GM12878 (cell line): ENCODE results near the gene CSRP1.

Experiments
- TAF1 ChIP-seq: IDR thresholded peaks from 2 replicates; pipeline ENCODE4 v1.6.1; 2011; ENCODE audit warnings: mild to moderate bottlenecking, low read depth, low read length, borderline replicate concordance
- TCF3 ChIP-seq: IDR thresholded peaks from 2 replicates; pipeline ENCODE4 v1.6.1; 2012; ENCODE audit warnings: low read depth, mild to moderate bottlenecking, low read length, borderline replicate concordance; ENCODE audit not compliant: insufficient read depth
- TF ChIP-seq, protein P1 (sequence below), 3 experiments: IDR thresholded peaks in 2 of 3; conservative IDR thresholded peaks in 1 of 3; 2 replicates each; pipeline ENCODE4 v1.5.1; 2011; ENCODE audit warnings: low read depth in 3 of 3, low read length in 3 of 3, mild to moderate bottlenecking in 3 of 3, control low read depth in 2 of 3, moderate library complexity in 2 of 3, inconsistent platforms in 1 of 3, mixed read lengths in 1 of 3; ENCODE audit not compliant: control insufficient read depth in 2 of 3, insufficient read depth in 1 of 3; ENCODE audit errors: extremely low read depth in 1 of 3

DNA sequence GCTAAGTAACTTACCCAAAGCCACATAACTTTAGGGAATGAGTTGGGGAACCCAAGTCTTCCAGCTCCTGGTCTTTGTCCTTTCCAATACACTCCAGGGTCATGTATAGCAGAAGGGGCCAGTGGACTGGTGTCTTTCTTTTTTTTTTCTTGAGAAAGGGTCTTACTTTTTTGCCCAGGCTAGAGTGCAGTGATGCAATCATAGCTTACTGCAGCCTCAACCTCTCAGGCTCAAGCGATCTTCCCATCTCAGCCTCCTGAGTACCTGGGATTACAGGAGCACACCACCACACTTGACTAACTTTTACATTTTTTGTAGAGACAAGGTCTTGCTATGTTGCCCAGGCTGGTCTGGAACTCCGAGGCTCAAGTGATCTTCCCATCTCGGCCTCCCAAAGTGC is 44.2 kb upstream of the CSRP1 start:
- TF ChIP-seq, protein P1, sequence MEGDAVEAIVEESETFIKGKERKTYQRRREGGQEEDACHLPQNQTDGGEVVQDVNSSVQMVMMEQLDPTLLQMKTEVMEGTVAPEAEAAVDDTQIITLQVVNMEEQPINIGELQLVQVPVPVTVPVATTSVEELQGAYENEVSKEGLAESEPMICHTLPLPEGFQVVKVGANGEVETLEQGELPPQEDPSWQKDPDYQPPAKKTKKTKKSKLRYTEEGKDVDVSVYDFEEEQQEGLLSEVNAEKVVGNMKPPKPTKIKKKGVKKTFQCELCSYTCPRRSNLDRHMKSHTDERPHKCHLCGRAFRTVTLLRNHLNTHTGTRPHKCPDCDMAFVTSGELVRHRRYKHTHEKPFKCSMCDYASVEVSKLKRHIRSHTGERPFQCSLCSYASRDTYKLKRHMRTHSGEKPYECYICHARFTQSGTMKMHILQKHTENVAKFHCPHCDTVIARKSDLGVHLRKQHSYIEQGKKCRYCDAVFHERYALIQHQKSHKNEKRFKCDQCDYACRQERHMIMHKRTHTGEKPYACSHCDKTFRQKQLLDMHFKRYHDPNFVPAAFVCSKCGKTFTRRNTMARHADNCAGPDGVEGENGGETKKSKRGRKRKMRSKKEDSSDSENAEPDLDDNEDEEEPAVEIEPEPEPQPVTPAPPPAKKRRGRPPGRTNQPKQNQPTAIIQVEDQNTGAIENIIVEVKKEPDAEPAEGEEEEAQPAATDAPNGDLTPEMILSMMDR (IDR thresholded peaks at IDR 0.05 in 2 of 3, conservative IDR thresholded peaks at IDR 0.05 in 1 of 3; ENCODE audit: control insufficient read depth in 2 of 3, extremely low read depth in 1 of 3, insufficient read depth in 1 of 3, low read depth in 3 of 3, low read length in 3 of 3) = no peak
- TF ChIP-seq TAF1 (no peak), TCF3 (no peak)
